Esophagus squamous epithelium (tissue), 4 donors: ENCODE data around the gene SH3GLB2.

Experiments used
- POLR2A ChIP-seq, 4 donors: fragments of 450-650 bp; IDR thresholded peaks; one replicate each; pipeline ENCODE4 v1.6.1; 2017; ENCODE audit warnings: antibody characterized with exemption in 4 of 4, mild to moderate bottlenecking in 4 of 4, moderate library complexity in 3 of 4
- TF ChIP-seq, protein P1 (sequence below), 6 experiments: fragments of 450-650 bp in 4 of 6; fragments of 200-600 bp in 2 of 6; sonication (generic) in 2 of 6; IDR thresholded peaks; one replicate each; pipeline ENCODE4 v1.5.1; 2016 to 2019; ENCODE audit warnings: antibody characterized with exemption in 6 of 6, mild to moderate bottlenecking in 4 of 6, moderate library complexity in 4 of 6

DNA sequence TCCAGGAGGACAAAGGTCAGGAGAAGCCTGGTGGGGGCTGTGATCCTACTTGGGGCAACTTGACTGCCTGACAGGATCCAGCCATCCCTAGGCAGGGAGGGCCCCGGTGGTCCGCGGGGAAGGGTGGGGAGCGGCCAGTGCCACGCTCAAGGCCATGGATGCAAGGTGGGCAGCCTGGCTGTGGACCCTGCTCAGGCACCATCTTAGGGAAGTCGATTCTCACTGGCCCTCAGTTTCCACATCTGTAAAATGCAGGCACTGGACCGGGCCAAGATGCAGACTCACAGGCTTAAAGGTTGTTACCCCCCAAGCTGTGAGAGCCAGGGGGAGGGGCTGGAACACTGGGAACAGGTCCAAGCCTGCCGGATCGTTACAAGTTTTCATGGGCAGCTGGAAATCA is 44.0 kb upstream of the SH3GLB2 start:
- TF ChIP-seq, protein P1, sequence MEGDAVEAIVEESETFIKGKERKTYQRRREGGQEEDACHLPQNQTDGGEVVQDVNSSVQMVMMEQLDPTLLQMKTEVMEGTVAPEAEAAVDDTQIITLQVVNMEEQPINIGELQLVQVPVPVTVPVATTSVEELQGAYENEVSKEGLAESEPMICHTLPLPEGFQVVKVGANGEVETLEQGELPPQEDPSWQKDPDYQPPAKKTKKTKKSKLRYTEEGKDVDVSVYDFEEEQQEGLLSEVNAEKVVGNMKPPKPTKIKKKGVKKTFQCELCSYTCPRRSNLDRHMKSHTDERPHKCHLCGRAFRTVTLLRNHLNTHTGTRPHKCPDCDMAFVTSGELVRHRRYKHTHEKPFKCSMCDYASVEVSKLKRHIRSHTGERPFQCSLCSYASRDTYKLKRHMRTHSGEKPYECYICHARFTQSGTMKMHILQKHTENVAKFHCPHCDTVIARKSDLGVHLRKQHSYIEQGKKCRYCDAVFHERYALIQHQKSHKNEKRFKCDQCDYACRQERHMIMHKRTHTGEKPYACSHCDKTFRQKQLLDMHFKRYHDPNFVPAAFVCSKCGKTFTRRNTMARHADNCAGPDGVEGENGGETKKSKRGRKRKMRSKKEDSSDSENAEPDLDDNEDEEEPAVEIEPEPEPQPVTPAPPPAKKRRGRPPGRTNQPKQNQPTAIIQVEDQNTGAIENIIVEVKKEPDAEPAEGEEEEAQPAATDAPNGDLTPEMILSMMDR (IDR thresholded peaks at IDR 0.05), result no peak
- no peak for TF ChIP-seq POLR2A (IDR thresholded peaks at IDR 0.05)
